Vagina (tissue), 2 donors: Measurements from ENCODE around the gene PTK7.

Source experiments
- POLR2A ChIP-seq, 2 donors: fragments of 450-650 bp; IDR thresholded peaks; one replicate each; pipeline ENCODE4 v1.6.1; 2017; ENCODE audit warnings: antibody characterized with exemption in 2 of 2, mild to moderate bottlenecking in 2 of 2, moderate library complexity in 2 of 2
- TF ChIP-seq, protein P1 (sequence below), 3 experiments: fragments of 450-650 bp in 2 of 3; fragments of 200-600 bp in 1 of 3; sonication (generic) in 1 of 3; IDR thresholded peaks; one replicate each; pipeline ENCODE4 v1.5.1; 2017 to 2019; ENCODE audit warnings: antibody characterized with exemption in 3 of 3, mild to moderate bottlenecking in 2 of 3, moderate library complexity in 2 of 3

DNA sequence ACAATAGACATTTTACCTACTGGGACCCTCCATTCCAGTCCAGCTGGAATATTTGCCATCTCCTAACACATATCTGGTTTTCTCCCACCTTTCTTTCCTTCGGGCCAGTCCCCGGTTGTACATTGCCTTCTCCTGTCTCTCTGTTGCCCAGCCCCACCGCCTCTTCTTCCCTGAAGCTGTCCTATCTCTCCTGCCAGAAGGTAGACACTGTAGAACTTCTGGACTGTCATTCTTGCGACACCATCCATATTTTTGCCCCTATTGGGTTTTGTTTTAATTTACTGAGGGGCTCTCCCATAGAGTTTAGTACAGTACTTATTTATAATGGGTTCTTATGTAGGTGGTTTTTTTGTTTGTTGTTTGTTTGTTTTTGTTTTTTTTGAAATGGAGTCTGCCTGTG is 4.9 kb downstream of the PTK7 start:
- TF ChIP-seq, protein P1, sequence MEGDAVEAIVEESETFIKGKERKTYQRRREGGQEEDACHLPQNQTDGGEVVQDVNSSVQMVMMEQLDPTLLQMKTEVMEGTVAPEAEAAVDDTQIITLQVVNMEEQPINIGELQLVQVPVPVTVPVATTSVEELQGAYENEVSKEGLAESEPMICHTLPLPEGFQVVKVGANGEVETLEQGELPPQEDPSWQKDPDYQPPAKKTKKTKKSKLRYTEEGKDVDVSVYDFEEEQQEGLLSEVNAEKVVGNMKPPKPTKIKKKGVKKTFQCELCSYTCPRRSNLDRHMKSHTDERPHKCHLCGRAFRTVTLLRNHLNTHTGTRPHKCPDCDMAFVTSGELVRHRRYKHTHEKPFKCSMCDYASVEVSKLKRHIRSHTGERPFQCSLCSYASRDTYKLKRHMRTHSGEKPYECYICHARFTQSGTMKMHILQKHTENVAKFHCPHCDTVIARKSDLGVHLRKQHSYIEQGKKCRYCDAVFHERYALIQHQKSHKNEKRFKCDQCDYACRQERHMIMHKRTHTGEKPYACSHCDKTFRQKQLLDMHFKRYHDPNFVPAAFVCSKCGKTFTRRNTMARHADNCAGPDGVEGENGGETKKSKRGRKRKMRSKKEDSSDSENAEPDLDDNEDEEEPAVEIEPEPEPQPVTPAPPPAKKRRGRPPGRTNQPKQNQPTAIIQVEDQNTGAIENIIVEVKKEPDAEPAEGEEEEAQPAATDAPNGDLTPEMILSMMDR (IDR thresholded peaks at IDR 0.05) = no peak
- no peak for TF ChIP-seq POLR2A (IDR thresholded peaks at IDR 0.05)
